Subcutaneous abdominal adipose tissue (tissue), 5 donors: ENCODE data around the gene GGACT.
"Not testable (repeated sequence)": the region's sequence is repeated elsewhere in the genome, so short reads cannot be mapped to it uniquely, and the experiment has no call there.

Experiments
- H3K27ac ChIP-seq: one replicate; pipeline ENCODE4 v1.7.0; 2013; ENCODE audit warnings: low read depth, mild to moderate bottlenecking, inconsistent platforms, low read length, moderate library complexity
- H3K27me3 ChIP-seq, 5 donors: one replicate each; pipeline ENCODE4 v1.7.0; 2013; ENCODE audit warnings: low read length in 5 of 5, inconsistent platforms in 1 of 5; ENCODE audit not compliant: control insufficient read depth in 5 of 5, insufficient read depth in 4 of 5
- H3K36me3 ChIP-seq, 5 donors: one replicate each; pipeline ENCODE4 v1.7.0; 2013; ENCODE audit warnings: low read length in 5 of 5; ENCODE audit not compliant: control insufficient read depth in 5 of 5, insufficient read depth in 5 of 5
- H3K4me1 ChIP-seq, 5 donors: one replicate each; pipeline ENCODE4 v1.7.0; 2013; ENCODE audit warnings: low read length in 5 of 5, mild to moderate bottlenecking in 3 of 5, moderate library complexity in 1 of 5; ENCODE audit not compliant: control insufficient read depth in 5 of 5, insufficient read depth in 5 of 5
- H3K4me3 ChIP-seq, 5 donors: one replicate each; pipeline ENCODE4 v1.7.0; 2013; ENCODE audit warnings: low read length in 5 of 5, low read depth in 1 of 5
- H3K9ac ChIP-seq, 5 donors: one replicate each; pipeline ENCODE4 v1.7.0; 2013; ENCODE audit warnings: low read length in 5 of 5, mild to moderate bottlenecking in 4 of 5, moderate library complexity in 3 of 5
- H3K9me3 ChIP-seq, 5 donors: one replicate each; pipeline ENCODE4 v1.7.0; 2013; ENCODE audit warnings: low read length in 5 of 5; ENCODE audit not compliant: control insufficient read depth in 5 of 5
- donor health status: healthy.
- donor health status: healthy.
- donor health status: healthy.
- donor health status: healthy.
- donor health status: healthy.

Gene GGACT

GRCh38 chr13:100581504-100581903, 7.1 kb downstream of the GGACT start:
- H3K4me1 ChIP-seq: no peaks in the 10 kb centered on the region
- H3K9ac ChIP-seq: no peak overlapping the region
- no peak overlapping the region for H3K27ac ChIP-seq
- H3K36me3 ChIP-seq: peaks cover 2 to 28% (median 18%) of the 10 kb centered on the region in 5 donors
- H3K4me3 ChIP-seq: no peak overlapping the region
- H3K27me3 ChIP-seq: no peaks in the 10 kb centered on the region
- H3K9me3 ChIP-seq: no peaks in the 10 kb centered on the region

GRCh38 chr13:100581030-100581429, 7.6 kb downstream of the GGACT start:
- Histone ChIP-seq H3K4me1 (no peaks in the 10 kb centered on the region), H3K4me3 (no peak overlapping the region), H3K36me3 (peaks cover 2 to 28% (median 18%) of the 10 kb centered on the region in 5 donors), H3K27ac (no peak overlapping the region), H3K9me3 (no peaks in the 10 kb centered on the region), H3K9ac (no peak overlapping the region), H3K27me3 (no peaks in the 10 kb centered on the region)

- no peak overlapping the region for H3K4me3 ChIP-seq
- peaks cover 3 to 28% (median 18%) of the 10 kb centered on the region in 5 donors for H3K36me3 ChIP-seq
- no peak overlapping the region for H3K9ac ChIP-seq
- H3K27me3 ChIP-seq: no peaks in the 10 kb centered on the region
- H3K9me3 ChIP-seq: no peaks in the 10 kb centered on the region
- no peaks in the 10 kb centered on the region for H3K4me1 ChIP-seq
- H3K27ac ChIP-seq: no peak overlapping the region
Observed at GRCh38 chr13:100580045-100580444, 8.5 kb downstream of the GGACT start.

GRCh38 chr13:100577239-100577638, 11.3 kb downstream of the GGACT start:
- not testable (repeated sequence) for H3K9me3 ChIP-seq, H3K27me3 ChIP-seq, H3K4me1 ChIP-seq, H3K27ac ChIP-seq, H3K4me3 ChIP-seq, H3K9ac ChIP-seq
- H3K36me3 ChIP-seq: peaks cover 5 to 26% (median 20%) of the 10 kb centered on the region in 5 donors

- H3K4me1 ChIP-seq: no peaks in the 10 kb centered on the region
- no peak overlapping the region for H3K9ac ChIP-seq
- no peak overlapping the region for H3K27ac ChIP-seq
Observed at GRCh38 chr13:100573121-100573520, 15.5 kb downstream of the GGACT start.

GRCh38 chr13:100566543-100566942, 22.0 kb downstream of the GGACT start:
- Histone ChIP-seq H3K27ac (no peak overlapping the region), H3K27me3 (no peaks in the 10 kb centered on the region), H3K4me1 (peaks cover 0 to 4% (median 0%) of the 10 kb centered on the region in 5 donors), H3K36me3 (no peaks in the 10 kb centered on the region), H3K4me3 (no peak overlapping the region), H3K9me3 (peaks cover 0 to 9% (median 8%) of the 10 kb centered on the region in 5 donors), H3K9ac (no peak overlapping the region)

More at GRCh38 chr13:100573121-100573520, 15.5 kb downstream of the GGACT start:
- Histone ChIP-seq H3K9me3 (no peaks in the 10 kb centered on the region), H3K4me3 (no peak overlapping the region), H3K36me3 (peaks cover 0 to 5% (median 1%) of the 10 kb centered on the region in 5 donors), H3K27me3 (no peaks in the 10 kb centered on the region)

GRCh38 chr13:100565286-100565685, 23.3 kb downstream of the GGACT start:
- no peak overlapping the region for H3K9ac ChIP-seq
- H3K27me3 ChIP-seq: no peaks in the 10 kb centered on the region
- no peak overlapping the region for H3K4me3 ChIP-seq
- H3K27ac ChIP-seq: no peak overlapping the region
- no peaks in the 10 kb centered on the region for H3K36me3 ChIP-seq
- H3K4me1 ChIP-seq: peaks cover 0 to 4% (median 0%) of the 10 kb centered on the region in 5 donors
- peaks cover 0 to 9% (median 8%) of the 10 kb centered on the region in 5 donors for H3K9me3 ChIP-seq

GRCh38 chr13:100564444-100565223, 24.0 kb downstream of the GGACT start:
- Histone ChIP-seq H3K9ac (no peak overlapping the region), H3K9me3 (peaks cover 0 to 9% (median 8%) of the 10 kb centered on the region in 5 donors), H3K4me3 (no peak overlapping the region), H3K27me3 (no peaks in the 10 kb centered on the region), H3K36me3 (no peaks in the 10 kb centered on the region), H3K27ac (no peak overlapping the region), H3K4me1 (peaks cover 0 to 4% (median 0%) of the 10 kb centered on the region in 5 donors)

GRCh38 chr13:100563779-100564178, 24.8 kb downstream of the GGACT start:
- H3K36me3 ChIP-seq: no peaks in the 10 kb centered on the region
- no peak overlapping the region for H3K27ac ChIP-seq
- H3K9ac ChIP-seq: no peak overlapping the region
- no peak overlapping the region for H3K4me3 ChIP-seq
- H3K27me3 ChIP-seq: no peaks in the 10 kb centered on the region
- peaks cover 0 to 9% (median 8%) of the 10 kb centered on the region in 5 donors for H3K9me3 ChIP-seq
- H3K4me1 ChIP-seq: peaks cover 0 to 4% (median 0%) of the 10 kb centered on the region in 5 donors

- H3K27me3 ChIP-seq: no peaks in the 10 kb centered on the region
- peaks cover 0 to 9% (median 8%) of the 10 kb centered on the region in 5 donors for H3K9me3 ChIP-seq
- no peaks in the 10 kb centered on the region for H3K36me3 ChIP-seq
- H3K27ac ChIP-seq: no peak overlapping the region
- H3K4me1 ChIP-seq: peaks cover 0 to 2% (median 0%) of the 10 kb centered on the region in 5 donors
- H3K9ac ChIP-seq: no peak overlapping the region
- H3K4me3 ChIP-seq: no peak overlapping the region
Observed at GRCh38 chr13:100561599-100562204, 26.9 kb downstream of the GGACT start.
